ENCODE measurements around the gene LAPTM4A.

LAPTM4A gene

GRCh38 chr2:20073460-20073859 lies 22.0 kb upstream of the LAPTM4A start:
- DNase-seq (ENCODE audit: insufficient read length) (no peak), FAIRE-seq (no peak)
- TF ChIP-seq TAF1 (IDR thresholded peaks at IDR 0.05; ENCODE audit: borderline replicate concordance, low read depth, low read length) (no peak), POLR2AphosphoS5 (IDR thresholded peaks at IDR 0.05; ENCODE audit: low read depth, low read length) (no peak), POLR2A (IDR thresholded peaks at IDR 0.05; ENCODE audit: low read depth, low read length) (no peak)

GRCh38 chr2:20072436-20073158 lies 21.2 kb upstream of the LAPTM4A start:
- DNase-seq (ENCODE audit: insufficient read length) (no peak), FAIRE-seq (no peak)
- TF ChIP-seq POLR2A (IDR thresholded peaks at IDR 0.05; ENCODE audit: low read depth, low read length), result no peak
- no peak for TF ChIP-seq TAF1 (IDR thresholded peaks at IDR 0.05; ENCODE audit: borderline replicate concordance, low read depth, low read length)
- no peak for TF ChIP-seq POLR2AphosphoS5 (IDR thresholded peaks at IDR 0.05; ENCODE audit: low read depth, low read length)

DNA sequence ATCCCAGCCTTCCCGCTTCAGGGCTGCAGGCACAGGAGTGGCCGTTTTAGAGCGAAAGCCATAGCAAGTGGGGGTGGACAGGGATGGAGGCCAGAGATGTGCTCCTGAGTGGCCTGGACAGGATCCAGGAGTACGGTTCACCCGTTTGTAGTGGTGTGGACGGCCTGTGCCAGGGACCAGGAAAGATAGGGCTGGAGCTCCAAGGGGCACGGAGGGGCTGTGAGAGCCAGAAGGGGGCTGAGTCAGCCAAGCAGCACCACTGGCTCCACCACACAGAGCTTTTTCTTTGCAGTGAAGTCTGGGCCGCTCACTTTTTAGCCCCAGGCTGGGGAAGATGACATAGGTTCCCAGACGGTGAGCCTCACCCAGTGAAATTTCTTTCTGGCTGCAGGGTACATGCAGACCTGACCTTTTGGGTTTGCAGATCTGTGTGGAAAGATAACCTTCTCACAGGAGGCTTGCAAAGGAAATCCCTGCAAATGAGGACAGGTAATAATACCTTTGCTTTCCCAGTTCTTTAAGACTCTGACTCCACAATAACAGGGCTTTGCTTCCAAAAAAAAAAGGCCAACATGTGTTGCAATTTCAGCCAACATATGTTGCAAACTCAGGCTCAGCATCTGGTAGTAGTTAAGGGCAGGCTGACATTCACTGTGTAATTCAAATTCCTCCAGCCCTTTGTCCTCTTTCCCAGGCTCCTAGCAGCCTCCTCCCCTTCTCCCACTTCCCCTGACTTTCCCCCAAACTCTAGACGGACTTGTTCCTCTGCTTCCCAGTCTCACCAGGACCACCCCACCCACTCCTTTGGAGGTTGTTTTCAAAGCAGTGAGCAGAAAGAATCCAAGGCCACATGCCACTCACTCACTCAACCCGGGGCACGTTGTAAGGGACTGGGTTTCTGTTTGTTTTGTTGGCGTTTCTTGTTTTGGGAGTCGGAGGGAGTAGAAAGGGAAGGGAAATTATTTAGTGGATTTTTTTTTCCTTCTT lies 20.3 kb upstream of the LAPTM4A start:
- DNase-seq (ENCODE audit: insufficient read length) (no peak), FAIRE-seq (no peak)
- TF ChIP-seq TAF1 (IDR thresholded peaks at IDR 0.05; ENCODE audit: borderline replicate concordance, low read depth, low read length) (no peak), POLR2AphosphoS5 (IDR thresholded peaks at IDR 0.05; ENCODE audit: low read depth, low read length) (no peak), POLR2A (IDR thresholded peaks at IDR 0.05; ENCODE audit: low read depth, low read length) (no peak)

- TF ChIP-seq TAF1 (IDR thresholded peaks at IDR 0.05; ENCODE audit: borderline replicate concordance, low read depth, low read length), result no peak
- FAIRE-seq (no peak), DNase-seq (ENCODE audit: insufficient read length) (no peak)
Observed at GRCh38 chr2:20069756-20070155, 18.3 kb upstream of the LAPTM4A start.

DNA sequence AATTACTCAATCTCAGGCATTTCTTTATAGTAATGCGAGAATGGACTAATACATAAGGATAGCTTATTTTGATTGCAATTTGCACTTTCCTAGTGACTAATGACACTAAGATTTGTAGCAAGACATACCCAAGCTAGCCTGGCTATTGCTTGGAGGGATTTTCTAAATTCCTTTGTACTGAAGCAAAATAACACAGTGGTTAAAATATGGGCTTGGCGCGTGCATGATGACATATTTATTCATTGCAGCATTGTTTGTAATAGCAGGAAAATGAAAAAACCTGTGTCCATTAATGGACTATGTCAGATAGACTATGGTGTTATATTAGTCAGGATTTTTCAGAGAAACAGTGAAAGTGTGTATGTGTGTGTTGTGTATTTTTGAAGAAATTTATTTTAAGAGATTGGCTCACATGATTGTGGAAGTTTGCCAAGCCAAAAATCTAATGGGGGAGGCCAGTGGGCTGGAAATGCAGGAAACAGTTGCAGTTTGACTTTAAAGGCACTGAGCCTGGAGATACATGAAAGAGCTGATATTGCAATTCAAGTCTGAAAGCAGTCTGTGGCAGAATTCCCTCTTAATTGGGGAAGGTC lies 16.7 kb upstream of the LAPTM4A start:
- FAIRE-seq (no peak), DNase-seq (ENCODE audit: insufficient read length) (no peak)
- no peak for TF ChIP-seq POLR2A (IDR thresholded peaks at IDR 0.05; ENCODE audit: low read depth, low read length)
- no peak for TF ChIP-seq POLR2AphosphoS5 (IDR thresholded peaks at IDR 0.05; ENCODE audit: low read depth, low read length)
- TF ChIP-seq TAF1 (IDR thresholded peaks at IDR 0.05; ENCODE audit: borderline replicate concordance, low read depth, low read length), result no peak

DNA sequence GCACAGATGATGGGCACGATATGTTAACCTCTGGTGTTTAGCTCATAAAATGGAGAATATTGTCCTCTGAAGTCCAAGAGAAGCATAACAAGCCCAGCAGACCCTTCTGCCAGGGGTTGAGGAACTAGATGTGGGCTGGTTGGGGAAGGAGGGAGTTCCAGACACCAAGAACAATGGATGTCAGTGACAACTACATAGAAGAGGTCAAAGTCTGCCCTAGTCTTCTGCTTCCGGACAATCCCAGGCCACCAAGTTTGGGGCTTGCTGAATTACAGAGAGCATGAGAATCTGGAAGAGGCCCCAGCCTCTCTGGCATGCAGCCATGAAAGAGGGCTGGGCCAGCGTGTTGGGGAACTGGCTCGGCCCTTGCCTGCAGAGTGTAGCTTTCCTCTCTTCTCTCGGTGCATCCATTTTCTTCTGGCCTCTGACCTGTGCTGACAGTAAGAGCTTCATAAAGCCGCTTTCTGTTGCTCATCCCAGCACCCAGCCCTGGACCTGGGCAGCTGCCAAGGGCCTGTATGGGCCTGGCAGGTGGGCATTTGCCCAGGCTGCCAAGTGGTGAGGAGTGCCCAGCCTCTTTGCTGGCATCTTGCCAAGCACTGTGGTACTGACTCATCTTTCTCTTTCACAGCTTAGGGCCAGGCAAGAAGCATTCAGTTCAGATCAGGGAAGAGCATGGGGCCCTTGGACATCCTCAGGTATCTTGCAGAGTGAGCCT lies 14.6 kb upstream of the LAPTM4A start:
- FAIRE-seq (no peak), DNase-seq (ENCODE audit: insufficient read length) (no peak)
- TF ChIP-seq POLR2A (IDR thresholded peaks at IDR 0.05; ENCODE audit: low read depth, low read length) (no peak), TAF1 (IDR thresholded peaks at IDR 0.05; ENCODE audit: borderline replicate concordance, low read depth, low read length) (no peak), POLR2AphosphoS5 (IDR thresholded peaks at IDR 0.05; ENCODE audit: low read depth, low read length) (no peak)

DNA sequence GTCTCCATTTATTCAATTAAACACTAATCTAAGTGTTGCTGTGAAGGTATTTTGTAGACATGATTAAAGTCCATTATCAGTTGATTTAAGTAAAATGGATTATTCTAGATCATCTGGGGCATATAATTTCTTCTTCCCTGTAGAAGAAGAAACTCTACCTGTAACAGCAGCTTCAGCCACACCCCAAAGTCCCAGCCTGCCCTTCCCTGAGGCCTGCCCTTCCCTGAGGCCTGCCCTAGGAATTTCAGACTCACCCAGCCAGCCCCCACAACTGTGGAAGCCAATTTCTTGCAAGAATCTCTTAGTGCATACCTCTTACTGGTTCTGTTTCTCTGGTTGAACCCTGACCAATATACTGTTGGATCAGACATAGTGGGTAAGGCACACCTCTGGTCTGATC lies 13.4 kb upstream of the LAPTM4A start:
- DNase-seq (ENCODE audit: insufficient read length) (no peak), FAIRE-seq (no peak)
- TF ChIP-seq POLR2A (IDR thresholded peaks at IDR 0.05; ENCODE audit: low read depth, low read length), result no peak
- TF ChIP-seq POLR2AphosphoS5 (IDR thresholded peaks at IDR 0.05; ENCODE audit: low read depth, low read length), result no peak
- TF ChIP-seq TAF1 (IDR thresholded peaks at IDR 0.05; ENCODE audit: borderline replicate concordance, low read depth, low read length), result no peak

DNA sequence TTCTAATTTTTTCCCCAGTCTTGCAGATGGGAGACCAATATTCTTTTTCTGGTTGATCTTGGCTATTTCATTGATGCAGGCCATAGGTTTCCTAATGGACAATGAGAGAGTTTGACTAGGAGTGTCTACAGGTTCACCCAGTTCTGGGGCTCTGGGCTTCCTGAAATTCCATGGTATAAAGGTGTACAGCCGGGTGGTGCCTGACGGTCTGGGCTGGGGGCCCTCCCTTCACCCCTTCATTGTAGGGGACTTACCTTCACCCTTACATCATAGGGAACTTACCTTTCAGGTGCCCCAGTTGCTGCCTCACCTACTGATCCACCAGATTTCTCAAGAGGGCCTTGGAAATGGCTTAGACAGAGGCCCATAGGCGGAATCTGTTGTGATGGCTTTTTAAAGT lies 13.0 kb upstream of the LAPTM4A start:
- no peak for FAIRE-seq
- DNase-seq (ENCODE audit: insufficient read length), result no peak
- TF ChIP-seq POLR2A (IDR thresholded peaks at IDR 0.05; ENCODE audit: low read depth, low read length), result no peak
- TF ChIP-seq POLR2AphosphoS5 (IDR thresholded peaks at IDR 0.05; ENCODE audit: low read depth, low read length), result no peak
- TF ChIP-seq TAF1 (IDR thresholded peaks at IDR 0.05; ENCODE audit: borderline replicate concordance, low read depth, low read length), result no peak

GRCh38 chr2:20062615-20063545 lies 11.5 kb upstream of the LAPTM4A start:
- TF ChIP-seq POLR2A (IDR thresholded peaks at IDR 0.05; ENCODE audit: low read depth, low read length), result no peak
- TF ChIP-seq TAF1 (IDR thresholded peaks at IDR 0.05; ENCODE audit: borderline replicate concordance, low read depth, low read length), result no peak
- no peak for TF ChIP-seq POLR2AphosphoS5 (IDR thresholded peaks at IDR 0.05; ENCODE audit: low read depth, low read length)
- DNase-seq (ENCODE audit: insufficient read length) (no peak), FAIRE-seq (no peak)

DNA sequence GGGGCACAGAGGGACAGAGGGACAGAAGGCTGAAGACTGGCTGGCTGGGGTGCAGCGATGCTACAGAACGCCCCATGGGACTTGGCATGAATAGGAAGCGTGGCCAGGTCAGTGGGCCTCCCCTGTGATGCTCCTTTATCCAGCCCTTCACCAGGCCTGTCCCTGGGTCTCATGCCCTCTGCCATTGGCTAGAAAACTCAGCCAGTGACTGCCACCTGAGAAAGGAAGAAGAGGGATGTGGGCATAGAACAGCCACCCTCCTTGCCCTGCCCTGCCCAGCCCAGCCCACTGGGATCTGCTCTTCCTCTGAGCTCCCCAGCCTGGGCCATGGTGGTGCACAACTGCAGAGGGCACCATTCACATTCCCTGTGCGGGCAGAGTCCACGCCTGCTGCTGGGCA lies 10.5 kb upstream of the LAPTM4A start:
- no peak for FAIRE-seq
- DNase-seq (ENCODE audit: insufficient read length), result no peak
- no peak for TF ChIP-seq POLR2AphosphoS5 (IDR thresholded peaks at IDR 0.05; ENCODE audit: low read depth, low read length)
- no peak for TF ChIP-seq TAF1 (IDR thresholded peaks at IDR 0.05; ENCODE audit: borderline replicate concordance, low read depth, low read length)
- no peak for TF ChIP-seq POLR2A (IDR thresholded peaks at IDR 0.05; ENCODE audit: low read depth, low read length)
